ENCODE measurements around the gene WHRN. TPM values are rescaled to one million over a fixed set of nuclear protein-coding genes. Genes with fewer than 3 reads are reported as not detected.

The WHRN gene
- total RNA-seq, 1 donor from 2014 or later = 3.1 TPM

GRCh38 chr9:114476891-114477469 lies 28.3 kb downstream of the WHRN start:
- ATAC-seq = no peak
- H3K9me3 ChIP-seq = no peaks in the 10 kb centered on the region
- no peaks in the 10 kb centered on the region for H3K4me1 ChIP-seq
- intact Hi-C loops (cut with DNase I) = no loop called here
- no peak overlapping the region for H3K4me3 ChIP-seq
- no peak overlapping the region for H3K27ac ChIP-seq
- H3K36me3 ChIP-seq = no peaks in the 10 kb centered on the region
- TF ChIP-seq CTCF (IDR thresholded peaks at IDR 0.05) = no peak
- no peak for DNase-seq
- H3K27me3 ChIP-seq = no peaks in the 10 kb centered on the region

- Histone ChIP-seq H3K27me3 (no peaks in the 10 kb centered on the region), H3K9me3 (no peaks in the 10 kb centered on the region), H3K27ac (no peak overlapping the region), H3K4me1 (no peaks in the 10 kb centered on the region), H3K4me3 (no peak overlapping the region), H3K36me3 (no peaks in the 10 kb centered on the region)
- DNase-seq = no peak
- intact Hi-C loops (cut with DNase I) = no loop called here
- no peak for TF ChIP-seq CTCF (IDR thresholded peaks at IDR 0.05)
- ATAC-seq = no peak
Observed at GRCh38 chr9:114475412-114476135, 29.7 kb downstream of the WHRN start.

- H3K27ac ChIP-seq = no peak overlapping the region
- intact Hi-C loops (cut with DNase I) = no loop called here
- ATAC-seq (no peak), DNase-seq (no peak)
- no peaks in the 10 kb centered on the region for H3K9me3 ChIP-seq
- no peak for TF ChIP-seq CTCF (IDR thresholded peaks at IDR 0.05)
- H3K4me1 ChIP-seq = no peaks in the 10 kb centered on the region
- H3K36me3 ChIP-seq = no peaks in the 10 kb centered on the region
- H3K4me3 ChIP-seq = no peak overlapping the region
- H3K27me3 ChIP-seq = no peaks in the 10 kb centered on the region
Observed at GRCh38 chr9:114474425-114474824, 30.8 kb downstream of the WHRN start.

GRCh38 chr9:114473447-114473801 lies 31.8 kb downstream of the WHRN start:
- H3K36me3 ChIP-seq = no peaks in the 10 kb centered on the region
- ATAC-seq (no peak), DNase-seq (no peak)
- intact Hi-C loops (cut with DNase I) = no loop called here
- no peaks in the 10 kb centered on the region for H3K4me1 ChIP-seq
- no peak overlapping the region for H3K27ac ChIP-seq
- H3K9me3 ChIP-seq = no peaks in the 10 kb centered on the region
- H3K4me3 ChIP-seq = no peak overlapping the region
- TF ChIP-seq CTCF (IDR thresholded peaks at IDR 0.05) = no peak
- no peaks in the 10 kb centered on the region for H3K27me3 ChIP-seq

GRCh38 chr9:114472765-114473446 lies 32.4 kb downstream of the WHRN start:
- DNase-seq = no peak
- no peak overlapping the region for H3K27ac ChIP-seq
- no peak for TF ChIP-seq CTCF (IDR thresholded peaks at IDR 0.05)

More at GRCh38 chr9:114472765-114473446, 32.4 kb downstream of the WHRN start:
- H3K4me1 ChIP-seq = no peaks in the 10 kb centered on the region
- H3K9me3 ChIP-seq = no peaks in the 10 kb centered on the region
- H3K36me3 ChIP-seq = no peaks in the 10 kb centered on the region
- H3K4me3 ChIP-seq = no peak overlapping the region
- intact Hi-C loops (cut with DNase I) = no loop called here
- H3K27me3 ChIP-seq = no peaks in the 10 kb centered on the region
- ATAC-seq = no peak
